HL-60 (cell line): ENCODE results near the gene CRIP1.

ENCODE experiments used
- DNase-seq, 2 experiments: peaks; one replicate each; pipeline ENCODE4 v3.0.0-alpha.2; 2010 to 2020; ENCODE audit warnings: low read depth in 1 of 2, low spot score in 1 of 2
- H3K27ac ChIP-seq: fragments of 250-450 bp; sonication (Bioruptor Pico); replicated peaks from 2 replicates; pipeline ENCODE4 v1.5.1; 2020; ENCODE audit warnings: mild to moderate bottlenecking, moderate library complexity
- H3K27me3 ChIP-seq: fragments of 250-450 bp; sonication (Bioruptor Pico); 2 replicates; pipeline ENCODE4 v1.5.1; 2021; ENCODE audit warnings: mild to moderate bottlenecking, moderate library complexity; ENCODE audit not compliant: insufficient read depth, poor library complexity, severe bottlenecking
- H3K4me3 ChIP-seq: replicated peaks from 2 replicates; pipeline ENCODE4 v1.5.1; 2011; ENCODE audit warnings: mild to moderate bottlenecking, control low read depth, low read length; ENCODE audit not compliant: insufficient read depth
- CTCF ChIP-seq: IDR thresholded peaks from one replicate; pipeline ENCODE4 v1.5.1; 2011; ENCODE audit warnings: low read length, control low read depth, inconsistent platforms; ENCODE audit not compliant: insufficient read depth
- GABPA ChIP-seq: IDR thresholded peaks from 2 replicates; pipeline ENCODE4 v1.6.1; 2012; ENCODE audit warnings: low read depth
- POLR2AphosphoS5 ChIP-seq: IDR thresholded peaks from 2 replicates; pipeline ENCODE4 v1.6.1; 2012; ENCODE audit warnings: low read depth
- REST ChIP-seq: IDR thresholded peaks from 2 replicates; pipeline ENCODE4 v1.6.1; 2012; ENCODE audit warnings: low read depth; ENCODE audit not compliant: insufficient replicate concordance
- SPI1 ChIP-seq: IDR thresholded peaks from 2 replicates; pipeline ENCODE4 v1.6.1; 2012; ENCODE audit warnings: low read depth, mild to moderate bottlenecking, borderline replicate concordance

The CRIP1 gene

GRCh38 chr14:105519946-105520698 is 33.4 kb downstream of the CRIP1 start:
- Histone ChIP-seq H3K27ac (no peak overlapping the region), H3K27me3 (peaks cover 3% of the 10 kb centered on the region), H3K4me3 (no peak overlapping the region)
- no peak for TF ChIP-seq REST
- TF ChIP-seq CTCF, result no peak
- no peak for TF ChIP-seq POLR2AphosphoS5
- TF ChIP-seq SPI1, result no peak
- TF ChIP-seq GABPA, result no peak
- DNase-seq, result no peak

GRCh38 chr14:105525326-105525725 is 38.6 kb downstream of the CRIP1 start:
- TF ChIP-seq CTCF (no peak), SPI1 (no peak), GABPA (no peak), POLR2AphosphoS5 (no peak), REST (no peak)

GRCh38 chr14:105525861-105526775 is 39.4 kb downstream of the CRIP1 start, which contains the start of gene TMEM121:
TSS of gene TMEM121 (plus strand) at chr14:105526583. CDS start at chr14:105528835, 2,252 bp downstream.
- H3K27me3 ChIP-seq, result peaks cover 38% of the 10 kb centered on the region
- no peak within 1 kb of the TSS for H3K4me3 ChIP-seq
- no peak within 1 kb of the TSS for H3K27ac ChIP-seq
- no peak for DNase-seq
- TF ChIP-seq GABPA, result no peak
- TF ChIP-seq POLR2AphosphoS5, result no peak
- no peak for TF ChIP-seq REST
- TF ChIP-seq SPI1, result no peak
- no peak for TF ChIP-seq CTCF

More at GRCh38 chr14:105525326-105525725, 38.6 kb downstream of the CRIP1 start:
- DNase-seq, result no peak
- Histone ChIP-seq H3K27me3 (peaks cover 35% of the 10 kb centered on the region), H3K4me3 (no peak overlapping the region), H3K27ac (no peak overlapping the region)
